Measurements from ENCODE around the gene TMEM141. TPM values are rescaled to one million over a fixed set of nuclear protein-coding genes. Genes with fewer than 3 reads are reported as not detected.
"Not testable (repeated sequence)": the region's sequence is repeated elsewhere in the genome, so short reads cannot be mapped to it uniquely, and the experiment has no call there.

The TMEM141 gene
- polyA plus RNA-seq, 1 donor (not counting 4 experiments of a cell fraction or from before 2014, with no cell fraction given) = 85.5 TPM

DNA sequence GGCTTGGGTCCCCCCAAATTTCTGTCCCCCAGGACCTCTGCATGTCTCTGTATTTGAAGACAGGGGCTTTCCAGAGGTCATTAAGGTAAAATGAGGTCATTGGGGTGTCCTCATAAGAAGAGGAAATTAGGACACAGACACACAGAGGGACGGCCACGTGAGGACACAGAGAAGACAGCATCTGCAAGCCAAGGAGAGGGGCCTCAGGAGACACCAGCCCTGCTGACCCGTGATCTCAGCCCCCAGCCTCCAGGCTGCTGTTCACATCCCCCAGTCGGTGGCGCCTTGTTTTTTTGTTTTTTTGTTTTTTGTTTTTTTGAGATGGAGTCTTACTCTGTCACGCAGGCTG, 3.8 kb downstream of the TMEM141 start:
- Histone ChIP-seq H3K79me2 (ENCODE audit: control insufficient read depth, insufficient read depth, low read length) (peaks cover 9% of the 10 kb centered on the region), H3K4me3 (ENCODE audit: control insufficient read depth in 2 of 3, extremely low read depth in 1 of 3, insufficient read depth in 2 of 3, low read depth in 1 of 3, low read length in 3 of 3) (no peak overlapping the region), H3K36me3 (ENCODE audit: control insufficient read depth in 2 of 2, extremely low read depth in 1 of 2, insufficient read depth in 2 of 2, low read length in 2 of 2) (peaks cover 8 to 17% of the 10 kb centered on the region in 2 experiments), H3K27ac (ENCODE audit: control insufficient read depth, insufficient read depth, low read length) (no peak overlapping the region), H4K20me1 (ENCODE audit: control insufficient read depth, extremely low read depth, insufficient read depth, low read length) (peaks cover 17% of the 10 kb centered on the region), H3K4me1 (ENCODE audit: control insufficient read depth, extremely low read depth, insufficient read depth, low read length) (peaks cover 24% of the 10 kb centered on the region), H3K4me2 (ENCODE audit: control insufficient read depth, extremely low read depth, insufficient read depth, low read depth, low read length) (no peak overlapping the region), H2AFZ (ENCODE audit: control insufficient read depth, low read length) (no peak overlapping the region), H3K9me3 (ENCODE audit: control insufficient read depth, low read depth, low read length) (no peaks in the 10 kb centered on the region), H3K9ac (ENCODE audit: control insufficient read depth, extremely low read depth, insufficient read depth, low read length) (no peak overlapping the region), H3K9me1 (ENCODE audit: control insufficient read depth, extremely low read depth, insufficient read depth, low read length) (no peaks in the 10 kb centered on the region), H3K27me3 (ENCODE audit: control insufficient read depth, extremely low read depth, insufficient read depth, low read length) (peaks cover 29% of the 10 kb centered on the region)
- FAIRE-seq (no peak), DNase-seq (ENCODE audit: low read depth, low spot score) (no peak)
- dilution Hi-C loops (cut with MboI; ENCODE audit: extremely low pct_ligation_motif_present, low sequenced_read_pairs) = no loop called here
- no peak for TF ChIP-seq EZH2 (IDR thresholded peaks at IDR 0.05; ENCODE audit: low read length)

DNA sequence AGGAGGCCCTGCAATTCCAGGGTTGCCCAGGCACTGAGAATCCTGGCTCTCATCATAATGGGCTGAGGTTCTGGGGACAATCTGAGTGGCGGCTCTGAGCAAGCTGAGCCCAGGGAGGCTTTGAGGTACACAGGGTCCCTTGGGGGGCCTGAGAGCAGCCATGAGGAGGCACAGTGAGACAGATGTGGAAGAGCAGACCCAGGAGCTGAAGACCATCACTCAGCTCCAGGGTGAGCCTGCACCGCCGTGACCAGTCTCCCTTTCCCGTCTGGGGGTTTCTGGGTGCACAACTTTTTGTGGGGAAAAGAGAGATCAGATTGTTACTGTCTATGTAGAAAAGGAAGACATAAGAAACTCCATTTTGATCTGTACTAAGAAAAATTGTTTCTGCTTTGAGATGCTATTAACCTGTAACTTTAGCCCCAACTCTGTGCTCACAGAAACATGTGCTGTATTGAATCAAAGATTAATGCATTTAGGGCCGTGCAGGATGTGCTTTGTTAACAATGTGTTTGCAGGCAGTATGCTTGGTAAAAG, 5.2 kb downstream of the TMEM141 start, which contains the start of gene CCDC183:
Gene CCDC183 (plus strand): TSS at position 101 of the 537 bp plus-strand sequence. CDS start 60 bp downstream, at position 161.
- dilution Hi-C loops (cut with MboI; ENCODE audit: extremely low pct_ligation_motif_present, low sequenced_read_pairs) = no loop called here
- TF ChIP-seq, protein P1, sequence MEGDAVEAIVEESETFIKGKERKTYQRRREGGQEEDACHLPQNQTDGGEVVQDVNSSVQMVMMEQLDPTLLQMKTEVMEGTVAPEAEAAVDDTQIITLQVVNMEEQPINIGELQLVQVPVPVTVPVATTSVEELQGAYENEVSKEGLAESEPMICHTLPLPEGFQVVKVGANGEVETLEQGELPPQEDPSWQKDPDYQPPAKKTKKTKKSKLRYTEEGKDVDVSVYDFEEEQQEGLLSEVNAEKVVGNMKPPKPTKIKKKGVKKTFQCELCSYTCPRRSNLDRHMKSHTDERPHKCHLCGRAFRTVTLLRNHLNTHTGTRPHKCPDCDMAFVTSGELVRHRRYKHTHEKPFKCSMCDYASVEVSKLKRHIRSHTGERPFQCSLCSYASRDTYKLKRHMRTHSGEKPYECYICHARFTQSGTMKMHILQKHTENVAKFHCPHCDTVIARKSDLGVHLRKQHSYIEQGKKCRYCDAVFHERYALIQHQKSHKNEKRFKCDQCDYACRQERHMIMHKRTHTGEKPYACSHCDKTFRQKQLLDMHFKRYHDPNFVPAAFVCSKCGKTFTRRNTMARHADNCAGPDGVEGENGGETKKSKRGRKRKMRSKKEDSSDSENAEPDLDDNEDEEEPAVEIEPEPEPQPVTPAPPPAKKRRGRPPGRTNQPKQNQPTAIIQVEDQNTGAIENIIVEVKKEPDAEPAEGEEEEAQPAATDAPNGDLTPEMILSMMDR (optimal IDR thresholded peaks at IDR 0.05 in 1 of 3, IDR thresholded peaks at IDR 0.05 in 1 of 3, conservative IDR thresholded peaks at IDR 0.05 in 1 of 3; ENCODE audit: extremely low read depth in 1 of 3, insufficient read depth in 2 of 3, low read length in 3 of 3) = no peak
- TF ChIP-seq EZH2 (IDR thresholded peaks at IDR 0.05; ENCODE audit: low read length) = no peak

DNA sequence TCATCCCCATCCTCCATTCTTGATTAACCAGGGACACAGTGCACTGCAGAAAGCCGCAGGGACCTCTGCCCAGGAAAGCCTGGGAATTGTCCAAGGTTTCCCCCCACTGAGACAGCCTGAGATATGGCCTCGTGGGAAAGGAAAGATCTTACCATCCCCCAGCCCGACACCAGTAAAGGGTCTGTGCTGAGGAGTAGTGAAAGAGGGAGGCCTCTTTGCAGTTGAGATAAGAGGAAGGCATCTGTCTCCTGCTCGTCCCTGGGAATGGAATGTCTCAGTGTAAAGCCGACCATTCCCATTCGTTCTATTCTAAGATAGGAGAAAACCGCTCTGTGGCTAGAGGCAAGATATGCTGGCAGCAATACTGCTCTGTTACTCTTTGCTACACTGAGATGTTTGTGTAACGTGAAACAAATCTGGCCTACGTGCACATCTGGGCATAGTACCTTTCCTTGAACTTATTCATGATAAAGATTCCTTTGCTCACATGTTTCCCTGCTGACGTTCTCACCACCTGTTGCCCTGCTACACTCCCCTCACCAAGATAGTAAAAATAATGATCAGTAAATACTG, 5.7 kb downstream of the TMEM141 start:
- H3K4me3 ChIP-seq (ENCODE audit: control insufficient read depth in 2 of 3, extremely low read depth in 1 of 3, insufficient read depth in 2 of 3, low read depth in 1 of 3, low read length in 3 of 3); H2AFZ ChIP-seq (ENCODE audit: control insufficient read depth, low read length); H3K9me1 ChIP-seq (ENCODE audit: control insufficient read depth, extremely low read depth, insufficient read depth, low read length); H3K79me2 ChIP-seq (ENCODE audit: control insufficient read depth, insufficient read depth, low read length); H3K4me2 ChIP-seq (ENCODE audit: control insufficient read depth, extremely low read depth, insufficient read depth, low read depth, low read length); dilution Hi-C loops (cut with MboI; ENCODE audit: extremely low pct_ligation_motif_present, low sequenced_read_pairs); DNase-seq (ENCODE audit: low read depth, low spot score); H3K9ac ChIP-seq (ENCODE audit: control insufficient read depth, extremely low read depth, insufficient read depth, low read length); H3K9me3 ChIP-seq (ENCODE audit: control insufficient read depth, low read depth, low read length); H3K27ac ChIP-seq (ENCODE audit: control insufficient read depth, insufficient read depth, low read length); FAIRE-seq: not testable (repeated sequence)
- peaks cover 17% of the 10 kb centered on the region for H4K20me1 ChIP-seq (ENCODE audit: control insufficient read depth, extremely low read depth, insufficient read depth, low read length)
- H3K36me3 ChIP-seq (ENCODE audit: control insufficient read depth in 2 of 2, extremely low read depth in 1 of 2, insufficient read depth in 2 of 2, low read length in 2 of 2) = peaks cover 8 to 17% of the 10 kb centered on the region in 2 experiments
- peaks cover 29% of the 10 kb centered on the region for H3K27me3 ChIP-seq (ENCODE audit: control insufficient read depth, extremely low read depth, insufficient read depth, low read length)
- peaks cover 26% of the 10 kb centered on the region for H3K4me1 ChIP-seq (ENCODE audit: control insufficient read depth, extremely low read depth, insufficient read depth, low read length)

More for the DNA sequence above, 5.2 kb downstream of the TMEM141 start, which contains the start of gene CCDC183:
- Histone ChIP-seq H3K9me1 (ENCODE audit: control insufficient read depth, extremely low read depth, insufficient read depth, low read length) (no peaks in the 10 kb centered on the region), H3K9ac (ENCODE audit: control insufficient read depth, extremely low read depth, insufficient read depth, low read length) (no peak within 1 kb of the TSS), H3K79me2 (ENCODE audit: control insufficient read depth, insufficient read depth, low read length) (peaks cover 9% of the 10 kb centered on the region), H3K4me1 (ENCODE audit: control insufficient read depth, extremely low read depth, insufficient read depth, low read length) (peaks cover 28% of the 10 kb centered on the region), H3K4me2 (ENCODE audit: control insufficient read depth, extremely low read depth, insufficient read depth, low read depth, low read length) (no peak within 1 kb of the TSS), H2AFZ (ENCODE audit: control insufficient read depth, low read length) (no peak within 1 kb of the TSS), H3K4me3 (ENCODE audit: control insufficient read depth in 2 of 3, extremely low read depth in 1 of 3, insufficient read depth in 2 of 3, low read depth in 1 of 3, low read length in 3 of 3) (no peak within 1 kb of the TSS), H3K27ac (ENCODE audit: control insufficient read depth, insufficient read depth, low read length) (no peak within 1 kb of the TSS), H4K20me1 (ENCODE audit: control insufficient read depth, extremely low read depth, insufficient read depth, low read length) (peaks cover 17% of the 10 kb centered on the region), H3K36me3 (ENCODE audit: control insufficient read depth in 2 of 2, extremely low read depth in 1 of 2, insufficient read depth in 2 of 2, low read length in 2 of 2) (peaks cover 8 to 17% of the 10 kb centered on the region in 2 experiments), H3K9me3 (ENCODE audit: control insufficient read depth, low read depth, low read length) (no peaks in the 10 kb centered on the region), H3K27me3 (ENCODE audit: control insufficient read depth, extremely low read depth, insufficient read depth, low read length) (peaks cover 29% of the 10 kb centered on the region)
- no peak for DNase-seq (ENCODE audit: low read depth, low spot score)
- FAIRE-seq = no peak
